Breast epithelium (tissue), 3 donors: Measurements from ENCODE around the gene SLC6A3.
"Not testable (repeated sequence)": the region's sequence is repeated elsewhere in the genome, so short reads cannot be mapped to it uniquely, and the experiment has no call there.

ENCODE experiments used
- CTCF ChIP-seq, 3 donors: fragments of 450-650 bp; IDR thresholded peaks; one replicate each; pipeline ENCODE4 v1.5.1; 2016 to 2017; ENCODE audit warnings: antibody characterized with exemption in 3 of 3, mild to moderate bottlenecking in 3 of 3, moderate library complexity in 3 of 3
- POLR2A ChIP-seq: fragments of 450-650 bp; IDR thresholded peaks from one replicate; pipeline ENCODE4 v1.6.1; 2016; ENCODE audit warnings: antibody characterized with exemption, mild to moderate bottlenecking, moderate library complexity

GRCh38 chr5:1475544-1475900 is 30.3 kb upstream of the SLC6A3 start:
- TF ChIP-seq CTCF (IDR thresholded peaks at IDR 0.05); POLR2A: not testable (repeated sequence)
